ENCODE results near the gene HS3ST3A1.
"Not testable (repeated sequence)": the region's sequence is repeated elsewhere in the genome, so short reads cannot be mapped to it uniquely, and the experiment has no call there.

The HS3ST3A1 gene

GRCh38 chr17:13534946-13535345, 66.8 kb downstream of the HS3ST3A1 start:
- DNase-seq, result no peak

GRCh38 chr17:13531721-13532120, 70.0 kb downstream of the HS3ST3A1 start:
- no peak for DNase-seq

- no peak for DNase-seq
Measured at GRCh38 chr17:13525876-13526275, 75.9 kb downstream of the HS3ST3A1 start.

DNA sequence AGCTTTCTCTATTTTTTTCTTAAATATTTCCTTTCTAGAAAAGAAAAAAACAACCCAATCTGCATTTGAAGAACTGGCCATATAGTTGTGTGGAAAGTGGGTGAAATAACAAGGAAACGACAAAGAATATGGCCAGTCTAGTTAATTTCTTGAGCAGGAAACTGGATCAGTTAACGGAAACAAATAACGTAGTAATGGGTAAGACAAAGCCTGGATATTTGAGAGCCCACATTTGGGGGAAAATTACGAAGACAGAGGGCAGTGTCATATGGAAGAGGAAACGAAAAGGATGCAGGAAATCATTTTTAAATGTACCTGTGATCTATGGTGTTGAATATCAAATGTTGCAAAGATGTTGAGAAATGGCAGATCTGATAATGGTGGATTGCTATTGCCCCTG, 78.6 kb downstream of the HS3ST3A1 start:
- no peak for DNase-seq

GRCh38 chr17:13522749-13523148, 79.0 kb downstream of the HS3ST3A1 start:
- DNase-seq, result no peak

GRCh38 chr17:13521784-13522183, 79.9 kb downstream of the HS3ST3A1 start:
- no peak for DNase-seq

- no peak for DNase-seq
Measured at GRCh38 chr17:13520899-13521572, 80.7 kb downstream of the HS3ST3A1 start.

GRCh38 chr17:13518261-13519000, 83.3 kb downstream of the HS3ST3A1 start:
- DNase-seq, result no peak

DNA sequence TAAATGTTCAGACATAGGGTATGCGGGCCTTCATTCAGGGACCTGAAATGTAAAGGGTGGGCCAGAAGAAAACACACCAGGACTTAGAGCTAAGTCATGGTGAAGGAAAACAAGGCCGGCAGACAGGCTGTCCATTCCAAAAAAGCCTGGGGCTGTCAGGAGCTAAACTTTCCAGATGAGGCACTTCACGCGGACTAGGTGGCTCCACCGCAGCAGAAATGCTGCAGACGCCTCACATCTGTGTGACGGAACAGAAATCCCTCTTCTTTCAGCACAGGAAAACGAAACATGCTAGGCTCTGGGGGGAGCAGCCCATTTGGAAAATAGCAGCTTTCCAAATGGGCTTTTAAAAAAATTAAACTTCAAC, 88.7 kb downstream of the HS3ST3A1 start:
- no peak for DNase-seq

- no peak for DNase-seq
Measured at GRCh38 chr17:13510062-13510461, 91.7 kb downstream of the HS3ST3A1 start.

DNA sequence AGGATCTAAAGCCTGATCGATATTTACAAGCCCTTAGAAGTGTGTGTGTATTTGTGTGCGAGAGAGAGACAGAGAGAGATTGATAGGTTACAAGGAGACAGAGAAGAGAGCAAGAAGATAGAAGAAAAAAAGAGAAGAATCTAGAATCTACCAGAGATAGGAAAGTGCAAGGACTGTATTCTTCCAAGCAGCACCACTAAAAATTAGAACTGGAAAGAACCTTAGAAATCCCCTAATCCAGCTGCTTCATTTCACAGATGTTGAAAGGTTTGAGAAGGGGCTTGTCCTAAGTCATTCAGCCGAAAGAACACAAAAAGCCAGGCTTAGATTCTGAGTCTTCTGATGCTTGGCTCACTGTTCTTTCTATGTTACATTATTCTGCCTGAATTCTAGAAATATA, 92.2 kb downstream of the HS3ST3A1 start:
- no peak for DNase-seq

DNA sequence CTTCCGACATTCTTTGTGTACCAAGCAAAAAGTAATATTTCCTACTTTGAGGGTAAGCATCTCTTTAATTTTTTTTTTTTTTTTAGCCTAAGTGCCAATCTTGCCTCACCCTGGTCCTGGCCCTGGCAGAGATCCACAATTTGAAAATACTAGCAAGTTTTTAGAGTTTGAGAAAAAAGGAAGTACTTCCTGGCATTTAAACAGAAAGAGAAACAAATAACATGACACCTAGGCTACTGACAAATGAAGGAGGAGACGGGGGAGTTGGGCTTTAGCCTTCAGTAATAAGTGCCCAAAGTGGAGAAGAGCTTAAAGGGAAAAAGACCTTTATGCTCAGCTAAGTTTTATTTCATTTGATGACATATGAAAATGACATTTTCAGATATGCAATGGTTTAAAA, 92.8 kb downstream of the HS3ST3A1 start:
- no peak for DNase-seq

DNA sequence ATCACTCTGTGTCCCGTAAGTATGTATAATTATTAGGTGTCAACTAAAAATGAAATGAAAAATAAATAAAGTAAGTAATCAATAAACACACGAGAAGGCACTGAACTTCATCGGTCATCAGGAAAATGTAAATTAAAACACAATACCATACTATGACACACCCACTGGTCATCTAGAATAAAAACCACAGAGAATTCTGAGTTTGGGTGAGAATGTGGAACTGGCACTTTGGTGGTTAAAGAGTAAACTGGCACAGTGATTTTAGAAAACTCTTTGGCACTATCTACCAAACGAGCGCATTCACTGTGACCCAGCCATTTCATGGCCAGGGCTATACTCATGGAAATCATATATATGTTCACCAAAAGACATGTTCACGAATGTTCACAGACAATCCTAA, 98.2 kb downstream of the HS3ST3A1 start:
- DNase-seq, result no peak

- no peak for DNase-seq
Measured at GRCh38 chr17:13502263-13502662, 99.5 kb downstream of the HS3ST3A1 start.

DNA sequence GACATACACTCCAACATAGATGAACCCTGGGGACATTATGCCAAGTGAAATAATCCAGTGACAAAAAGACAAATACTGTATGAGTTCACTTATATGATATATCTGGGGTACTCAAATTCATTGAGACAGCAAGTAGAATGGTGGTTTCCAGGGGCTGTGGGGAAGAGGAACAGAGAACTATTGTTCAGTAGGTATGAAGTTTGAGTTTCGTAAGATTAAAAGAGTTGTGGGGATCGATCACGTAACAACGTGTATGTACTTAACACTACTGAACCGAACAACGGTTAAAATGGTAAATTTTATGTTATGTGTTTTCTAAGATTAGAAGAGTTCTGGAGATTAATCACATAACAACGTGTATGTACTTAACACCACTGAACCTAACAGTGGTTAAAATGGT, 100.8 kb downstream of the HS3ST3A1 start:
- no peak for DNase-seq

DNA sequence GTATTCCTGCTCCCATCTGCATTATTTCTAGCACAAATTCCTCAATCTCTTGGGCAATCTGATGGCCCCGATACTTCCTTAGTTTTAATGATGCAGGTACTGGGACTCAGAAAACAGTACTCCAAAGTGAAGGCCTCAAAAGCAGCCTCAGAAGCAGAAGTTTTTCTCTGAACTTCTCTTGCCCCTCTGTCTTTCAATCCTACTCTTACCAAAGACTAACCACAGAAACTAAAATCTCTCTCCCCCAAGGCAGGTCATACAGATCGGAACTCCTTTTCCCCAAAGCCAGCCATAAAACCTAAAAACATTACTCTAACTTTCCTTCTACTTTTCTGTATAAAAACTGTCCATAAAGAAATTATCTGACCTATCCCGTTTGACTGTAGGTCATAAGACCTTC, 103.5 kb downstream of the HS3ST3A1 start:
- no peak for DNase-seq

DNA sequence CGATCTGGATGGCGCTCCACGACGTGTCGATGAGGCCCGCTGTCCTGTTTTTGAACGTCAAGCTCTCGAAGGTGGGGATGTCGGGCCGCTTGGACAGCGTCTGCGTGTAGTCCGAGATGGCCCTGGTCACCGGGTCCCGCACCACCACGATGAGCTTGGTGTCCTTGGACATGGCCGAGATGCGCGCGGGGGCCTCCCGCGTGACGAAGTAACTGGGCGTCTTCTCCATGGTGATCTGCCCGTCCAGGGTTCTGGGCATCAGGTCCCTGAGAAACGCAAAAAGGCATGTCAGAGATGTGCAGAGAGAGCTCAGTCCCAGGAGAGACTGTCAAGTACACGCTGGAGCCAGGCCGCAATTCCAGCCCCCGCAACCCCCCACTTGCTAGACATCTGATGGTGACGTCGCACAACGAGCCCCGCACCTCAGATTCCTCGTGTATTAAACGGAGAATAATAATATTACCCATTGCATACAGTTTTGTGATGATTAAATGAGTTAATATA, 105.1 kb downstream of the HS3ST3A1 start:
- DNase-seq, result not testable (repeated sequence)

DNA sequence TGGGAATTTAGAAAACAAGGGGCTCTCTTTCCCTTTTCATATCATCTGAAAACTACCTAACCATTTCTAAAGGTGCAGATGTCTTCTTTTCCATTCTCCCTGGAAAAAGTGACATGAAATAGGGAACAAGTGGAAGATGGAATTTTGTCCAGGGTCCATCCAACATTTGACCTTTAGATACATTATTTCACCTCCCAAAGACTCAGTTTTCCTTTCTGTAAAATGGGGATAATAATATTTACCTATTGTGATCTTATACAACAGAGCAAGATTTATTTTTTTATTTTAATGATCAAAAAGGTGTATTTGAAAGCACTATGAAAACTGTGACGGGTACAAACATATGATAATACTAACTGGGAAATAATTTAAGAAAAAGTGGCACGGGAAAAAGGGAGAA, 106.3 kb downstream of the HS3ST3A1 start:
- no peak for DNase-seq

GRCh38 chr17:13492737-13493122, 109.0 kb downstream of the HS3ST3A1 start:
- DNase-seq, result no peak

- DNase-seq, result no peak
Measured at GRCh38 chr17:13491916-13492736, 109.6 kb downstream of the HS3ST3A1 start.

- no peak for DNase-seq
Measured at GRCh38 chr17:13491491-13491890, 110.2 kb downstream of the HS3ST3A1 start.

- no peak for DNase-seq
Measured at GRCh38 chr17:13490906-13491482, 110.7 kb downstream of the HS3ST3A1 start.

DNA sequence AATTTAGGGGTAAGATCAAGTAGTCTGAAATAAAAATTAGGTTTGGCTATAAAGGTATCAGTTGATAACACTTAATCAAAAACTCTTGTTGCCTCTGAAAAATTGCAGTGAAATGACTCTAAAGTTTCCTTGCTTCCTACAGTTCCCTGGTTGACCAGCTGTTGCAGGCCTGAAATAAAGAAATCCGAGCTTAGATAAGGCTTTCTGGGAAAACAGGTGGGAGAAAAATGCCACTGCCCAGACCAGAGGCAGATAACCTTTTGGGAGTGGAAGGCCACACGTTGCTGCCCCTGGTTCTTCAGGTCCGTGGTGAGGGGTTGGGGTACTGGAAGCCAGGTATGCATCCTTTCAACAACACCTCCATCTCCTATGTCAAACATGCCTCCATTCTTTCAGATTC, 111.3 kb downstream of the HS3ST3A1 start:
- no peak for DNase-seq
